ENCODE results near the gene SYT2.
"Not testable (repeated sequence)": the region's sequence is repeated elsewhere in the genome, so short reads cannot be mapped to it uniquely, and the experiment has no call there.

DNA sequence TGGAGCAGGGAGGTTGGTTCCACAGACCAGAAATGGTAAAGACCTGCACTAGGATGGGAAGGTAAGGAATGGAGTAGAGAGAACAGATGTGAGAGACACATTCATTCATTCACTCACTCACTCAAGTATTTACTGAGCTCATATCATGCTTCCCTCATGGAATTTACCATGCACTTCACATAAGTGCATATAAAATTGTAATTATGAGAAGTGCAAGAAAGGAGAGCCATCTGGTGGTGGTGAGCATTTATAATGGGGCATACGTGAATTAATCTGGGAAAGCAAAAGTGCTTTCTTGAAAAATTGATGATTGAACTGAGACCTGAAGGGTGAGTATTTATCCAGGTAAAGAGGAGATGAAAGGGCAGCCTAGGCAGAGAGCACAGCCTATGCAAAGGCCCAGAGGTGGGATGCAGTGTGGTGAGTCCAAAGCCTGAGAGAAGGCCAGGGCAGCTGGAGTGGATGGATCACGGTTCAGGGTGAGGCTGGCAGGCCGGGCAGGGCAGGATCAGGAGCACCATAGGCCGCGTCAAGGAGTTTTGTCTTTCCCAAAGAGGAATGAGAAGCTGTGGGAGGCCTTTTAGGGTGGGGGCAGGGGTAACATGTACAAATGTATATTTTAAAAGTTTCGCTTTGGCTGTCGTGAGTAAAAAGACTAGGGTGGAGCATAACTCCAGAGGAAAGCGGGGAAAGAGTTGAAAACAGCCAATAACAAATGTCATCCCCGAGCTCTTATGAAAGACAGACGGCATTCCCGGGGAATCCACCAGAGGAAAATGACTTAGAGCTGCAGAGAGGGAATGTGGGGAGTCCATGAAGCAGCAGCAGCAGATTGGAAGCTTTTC is 95.7 kb downstream of the SYT2 start:
- TF ChIP-seq, protein P1, sequence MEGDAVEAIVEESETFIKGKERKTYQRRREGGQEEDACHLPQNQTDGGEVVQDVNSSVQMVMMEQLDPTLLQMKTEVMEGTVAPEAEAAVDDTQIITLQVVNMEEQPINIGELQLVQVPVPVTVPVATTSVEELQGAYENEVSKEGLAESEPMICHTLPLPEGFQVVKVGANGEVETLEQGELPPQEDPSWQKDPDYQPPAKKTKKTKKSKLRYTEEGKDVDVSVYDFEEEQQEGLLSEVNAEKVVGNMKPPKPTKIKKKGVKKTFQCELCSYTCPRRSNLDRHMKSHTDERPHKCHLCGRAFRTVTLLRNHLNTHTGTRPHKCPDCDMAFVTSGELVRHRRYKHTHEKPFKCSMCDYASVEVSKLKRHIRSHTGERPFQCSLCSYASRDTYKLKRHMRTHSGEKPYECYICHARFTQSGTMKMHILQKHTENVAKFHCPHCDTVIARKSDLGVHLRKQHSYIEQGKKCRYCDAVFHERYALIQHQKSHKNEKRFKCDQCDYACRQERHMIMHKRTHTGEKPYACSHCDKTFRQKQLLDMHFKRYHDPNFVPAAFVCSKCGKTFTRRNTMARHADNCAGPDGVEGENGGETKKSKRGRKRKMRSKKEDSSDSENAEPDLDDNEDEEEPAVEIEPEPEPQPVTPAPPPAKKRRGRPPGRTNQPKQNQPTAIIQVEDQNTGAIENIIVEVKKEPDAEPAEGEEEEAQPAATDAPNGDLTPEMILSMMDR (IDR thresholded peaks at IDR 0.05) = peak in 3 of 4 experiments; percentile 22 to 38 (median 25)
- not testable (repeated sequence) for TF ChIP-seq EP300, POLR2AphosphoS5 (IDR thresholded peaks at IDR 0.05)

All from gastroesophageal sphincter (tissue), 3 donors.